DMS79 (cell line): ENCODE data around the gene NAT8L.

Experiments
- DNase-seq: peaks from one replicate; lab custom pipeline; 2025; lab: John Stamatoyannopoulos, UW

NAT8L gene

GRCh38 chr4:2064276-2064991 is 5.3 kb downstream of the NAT8L start:
- no peak for DNase-seq

- no peak for DNase-seq
These were observed 6.2 kb downstream of the NAT8L start for GRCh38 chr4:2065106-2065930.

- no peak for DNase-seq
These were observed 7.0 kb downstream of the NAT8L start for GRCh38 chr4:2066011-2066551.

- DNase-seq, result no peak
These were observed 7.7 kb downstream of the NAT8L start for GRCh38 chr4:2066571-2067445.

GRCh38 chr4:2067446-2068197 is 8.5 kb downstream of the NAT8L start:
- no peak for DNase-seq

- no peak for DNase-seq
These were observed 9.0 kb downstream of the NAT8L start for GRCh38 chr4:2068198-2068470.

GRCh38 chr4:2068566-2068965 is 9.4 kb downstream of the NAT8L start:
- no peak for DNase-seq

- no peak for DNase-seq
These were observed 10.2 kb downstream of the NAT8L start for GRCh38 chr4:2069161-2069971.

- no peak for DNase-seq
These were observed 10.9 kb downstream of the NAT8L start for GRCh38 chr4:2069986-2070385.

GRCh38 chr4:2070421-2071251 is 11.5 kb downstream of the NAT8L start:
- no peak for DNase-seq

GRCh38 chr4:2071252-2071911 is 12.3 kb downstream of the NAT8L start:
- no peak for DNase-seq

GRCh38 chr4:2071912-2072867 is 13.1 kb downstream of the NAT8L start:
- DNase-seq, result no peak

- no peak for DNase-seq
These were observed 14.1 kb downstream of the NAT8L start for GRCh38 chr4:2072971-2073807.

GRCh38 chr4:2073808-2074481 is 14.8 kb downstream of the NAT8L start:
- no peak for DNase-seq

GRCh38 chr4:2074588-2074987 is 15.5 kb downstream of the NAT8L start:
- no peak for DNase-seq

- DNase-seq, result no peak
These were observed 16.3 kb downstream of the NAT8L start for GRCh38 chr4:2075171-2075986.
